GM18873 (cell line): ENCODE results near the gene DNAJC1.
"Not testable (repeated sequence)": the region's sequence is repeated elsewhere in the genome, so short reads cannot be mapped to it uniquely, and the experiment has no call there.

Experiments
- ATAC-seq: cut with Tn5 transposase; IDR thresholded peaks from one replicate; pipeline ENCODE4 v1.9.1; 2021; ENCODE audit warnings: mild to moderate bottlenecking, moderate library complexity, moderate number of reproducible peaks; ENCODE audit not compliant: unreplicated experiment, low FRiP score

Gene DNAJC1

GRCh38 chr10:21742740-21743412 lies 260.7 kb downstream of the DNAJC1 start:
- ATAC-seq, result no peak

GRCh38 chr10:21740989-21741388 lies 262.5 kb downstream of the DNAJC1 start:
- no peak for ATAC-seq

GRCh38 chr10:21737106-21737505 lies 266.4 kb downstream of the DNAJC1 start:
- ATAC-seq, result no peak

- no peak for ATAC-seq
Observed at GRCh38 chr10:21733710-21734109, 269.8 kb downstream of the DNAJC1 start.

GRCh38 chr10:21732067-21732772 lies 271.3 kb downstream of the DNAJC1 start:
- peak; percentile 59 for ATAC-seq

GRCh38 chr10:21728618-21729017 lies 274.9 kb downstream of the DNAJC1 start:
- ATAC-seq, result no peak

- ATAC-seq, result no peak
Observed at GRCh38 chr10:21727452-21728168, 275.9 kb downstream of the DNAJC1 start.

GRCh38 chr10:21726601-21727225 lies 276.8 kb downstream of the DNAJC1 start:
- ATAC-seq, result no peak

GRCh38 chr10:21724687-21725367 lies 278.7 kb downstream of the DNAJC1 start:
- ATAC-seq, result no peak

GRCh38 chr10:21724020-21724589 lies 279.4 kb downstream of the DNAJC1 start:
- ATAC-seq, result no peak

GRCh38 chr10:21722209-21722608 lies 281.3 kb downstream of the DNAJC1 start:
- no peak for ATAC-seq

GRCh38 chr10:21721000-21721665 lies 282.4 kb downstream of the DNAJC1 start:
- no peak for ATAC-seq

- no peak for ATAC-seq
Observed at GRCh38 chr10:21720090-21720489, 283.4 kb downstream of the DNAJC1 start.

GRCh38 chr10:21719502-21719901 lies 284.0 kb downstream of the DNAJC1 start:
- no peak for ATAC-seq

GRCh38 chr10:21717437-21718054 lies 286.0 kb downstream of the DNAJC1 start:
- not testable (repeated sequence) for ATAC-seq

GRCh38 chr10:21715531-21716195 lies 287.9 kb downstream of the DNAJC1 start:
- no peak for ATAC-seq

- no peak for ATAC-seq
Observed at GRCh38 chr10:21712975-21713374, 290.6 kb downstream of the DNAJC1 start.

GRCh38 chr10:21707498-21707897 lies 296.0 kb downstream of the DNAJC1 start:
- ATAC-seq, result no peak
